PFSK-1 (cell line): ENCODE measurements around the gene ADAMTS13.

ENCODE experiments used
- POLR2AphosphoS5 ChIP-seq: IDR thresholded peaks from 2 replicates; pipeline ENCODE4 v1.6.1; 2012; ENCODE audit warnings: low read depth, mild to moderate bottlenecking, control low read depth, low read length, moderate library complexity
- SIN3A ChIP-seq: IDR thresholded peaks from 2 replicates; pipeline ENCODE4 v1.6.1; 2012; ENCODE audit warnings: mild to moderate bottlenecking, low read length, moderate library complexity, borderline replicate concordance; ENCODE audit not compliant: insufficient read depth
- TAF1 ChIP-seq: IDR thresholded peaks from 2 replicates; pipeline ENCODE4 v1.6.1; 2012; ENCODE audit warnings: low read length, control low read depth, borderline replicate concordance; ENCODE audit not compliant: insufficient read depth
- TF ChIP-seq, protein P1 (sequence below), 2 experiments: IDR thresholded peaks; 2 replicates each; pipeline versions ENCODE4 v1.6.1 to v1.8.0; 2011 to 2012; ENCODE audit warnings: low read depth in 2 of 2, low read length in 2 of 2, control low read depth in 1 of 2, inconsistent platforms in 1 of 2, mild to moderate bottlenecking in 1 of 2, moderate library complexity in 1 of 2; ENCODE audit not compliant: insufficient read depth in 1 of 2

DNA sequence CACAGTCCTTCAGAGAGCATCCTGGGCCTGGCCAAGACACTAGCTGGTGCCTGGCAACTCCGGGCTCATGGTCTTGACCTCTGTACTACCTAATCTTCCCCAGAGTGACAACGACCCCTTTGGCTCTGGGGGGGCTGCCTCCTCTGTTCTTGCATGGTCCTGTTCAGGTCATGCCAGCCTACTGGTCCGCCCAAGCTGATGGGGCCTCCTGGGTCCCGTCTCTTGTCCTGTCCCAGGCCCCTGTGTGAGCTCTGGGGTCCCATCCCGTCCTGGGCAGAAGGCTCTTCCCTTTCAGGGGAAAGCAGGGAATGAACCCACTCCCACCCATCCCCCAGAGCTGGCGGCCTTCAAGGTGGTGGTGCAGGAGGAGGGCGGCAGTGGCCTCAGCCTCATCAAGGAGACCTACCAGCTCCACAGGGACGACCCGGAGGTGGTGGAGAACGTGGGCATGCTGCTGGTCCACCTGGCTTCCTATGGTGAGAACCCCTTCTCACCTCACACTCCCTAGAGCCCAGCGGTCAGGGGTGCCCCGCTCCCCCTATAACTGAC, 17.6 kb upstream of the ADAMTS13 start:
- TF ChIP-seq, protein P1, sequence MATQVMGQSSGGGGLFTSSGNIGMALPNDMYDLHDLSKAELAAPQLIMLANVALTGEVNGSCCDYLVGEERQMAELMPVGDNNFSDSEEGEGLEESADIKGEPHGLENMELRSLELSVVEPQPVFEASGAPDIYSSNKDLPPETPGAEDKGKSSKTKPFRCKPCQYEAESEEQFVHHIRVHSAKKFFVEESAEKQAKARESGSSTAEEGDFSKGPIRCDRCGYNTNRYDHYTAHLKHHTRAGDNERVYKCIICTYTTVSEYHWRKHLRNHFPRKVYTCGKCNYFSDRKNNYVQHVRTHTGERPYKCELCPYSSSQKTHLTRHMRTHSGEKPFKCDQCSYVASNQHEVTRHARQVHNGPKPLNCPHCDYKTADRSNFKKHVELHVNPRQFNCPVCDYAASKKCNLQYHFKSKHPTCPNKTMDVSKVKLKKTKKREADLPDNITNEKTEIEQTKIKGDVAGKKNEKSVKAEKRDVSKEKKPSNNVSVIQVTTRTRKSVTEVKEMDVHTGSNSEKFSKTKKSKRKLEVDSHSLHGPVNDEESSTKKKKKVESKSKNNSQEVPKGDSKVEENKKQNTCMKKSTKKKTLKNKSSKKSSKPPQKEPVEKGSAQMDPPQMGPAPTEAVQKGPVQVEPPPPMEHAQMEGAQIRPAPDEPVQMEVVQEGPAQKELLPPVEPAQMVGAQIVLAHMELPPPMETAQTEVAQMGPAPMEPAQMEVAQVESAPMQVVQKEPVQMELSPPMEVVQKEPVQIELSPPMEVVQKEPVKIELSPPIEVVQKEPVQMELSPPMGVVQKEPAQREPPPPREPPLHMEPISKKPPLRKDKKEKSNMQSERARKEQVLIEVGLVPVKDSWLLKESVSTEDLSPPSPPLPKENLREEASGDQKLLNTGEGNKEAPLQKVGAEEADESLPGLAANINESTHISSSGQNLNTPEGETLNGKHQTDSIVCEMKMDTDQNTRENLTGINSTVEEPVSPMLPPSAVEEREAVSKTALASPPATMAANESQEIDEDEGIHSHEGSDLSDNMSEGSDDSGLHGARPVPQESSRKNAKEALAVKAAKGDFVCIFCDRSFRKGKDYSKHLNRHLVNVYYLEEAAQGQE (IDR thresholded peaks at IDR 0.05; ENCODE audit: insufficient read depth in 1 of 2, low read depth in 2 of 2, low read length in 2 of 2): no peak
- TF ChIP-seq POLR2AphosphoS5 (no peak), TAF1 (no peak), SIN3A (no peak)
